HepG2 (cell line): ENCODE measurements around the gene ECE2. TPM values are rescaled to one million over a fixed set of nuclear protein-coding genes. Genes with fewer than 3 reads are reported as not detected.

Source experiments
- CREM ChIP-seq, 2 experiments: sonication (generic) in 1 of 2; formaldehyde crosslinking in 1 of 2; IDR thresholded peaks; 2 replicates each; pipeline versions ENCODE4 v1.4.0 to v1.6.1; 2016 to 2020; ENCODE audit warnings: antibody characterized with exemption in 1 of 2, mild to moderate bottlenecking in 1 of 2, missing genetic modification reagents in 1 of 2
- ESRRA ChIP-seq: sonication (generic); formaldehyde crosslinking; IDR thresholded peaks from 2 replicates; pipeline ENCODE4 v1.5.1; 2020; ENCODE audit warnings: mild to moderate bottlenecking, low read depth, missing genetic modification reagents
- FOXP1 ChIP-seq, 2 experiments: fragments of 450-650 bp in 1 of 2; IDR thresholded peaks; 2 replicates each; pipeline ENCODE4 v1.6.1; 2017 to 2018; ENCODE audit warnings: antibody characterized with exemption in 1 of 2
- HNF4G ChIP-seq, 2 experiments: sonication (generic) in 1 of 2; formaldehyde crosslinking in 1 of 2; IDR thresholded peaks; 2 replicates each; pipeline versions ENCODE4 v1.4.0 to v1.6.1; 2011 to 2020; ENCODE audit warnings: borderline replicate concordance in 2 of 2, low read depth in 2 of 2, mild to moderate bottlenecking in 2 of 2, low read length in 1 of 2, missing genetic modification reagents in 1 of 2, moderate library complexity in 1 of 2
- HOXA3 ChIP-seq: sonication (generic); formaldehyde crosslinking; IDR thresholded peaks from 2 replicates; pipeline ENCODE4 v1.5.0; 2020; ENCODE audit warnings: missing genetic modification reagents
- NAIF1 ChIP-seq: sonication (generic); formaldehyde crosslinking; IDR thresholded peaks from 2 replicates; pipeline ENCODE4 v1.5.0; 2020; ENCODE audit warnings: mild to moderate bottlenecking, missing genetic modification reagents, borderline replicate concordance
- NONO ChIP-seq, 2 experiments: fragments of 450-650 bp in 1 of 2; sonication (generic) in 1 of 2; formaldehyde crosslinking in 1 of 2; IDR thresholded peaks in 1 of 2; conservative IDR thresholded peaks in 1 of 2; 2 replicates each; pipeline versions ENCODE4 v1.6.1 to v1.8.0; 2017 to 2022; ENCODE audit warnings: mild to moderate bottlenecking in 1 of 2, missing genetic modification reagents in 1 of 2, moderate library complexity in 1 of 2
- SP5 ChIP-seq: IDR thresholded peaks from 2 replicates; pipeline ENCODE4 v1.6.1; 2016; ENCODE audit warnings: low read depth, borderline replicate concordance
- THAP11 ChIP-seq: IDR thresholded peaks from 2 replicates; pipeline ENCODE4 v1.6.1; 2016; ENCODE audit warnings: missing biosample characterization, missing genetic modification reagents
- ZFP36 ChIP-seq: fragments of 150-350 bp; IDR thresholded peaks from 2 replicates; pipeline ENCODE4 v1.6.1; 2018; ENCODE audit warnings: borderline replicate concordance, low read length, low read depth; ENCODE audit not compliant: partially characterized antibody
- ZFP82 ChIP-seq: sonication (generic); formaldehyde crosslinking; IDR thresholded peaks from 2 replicates; pipeline ENCODE4 v1.5.1; 2020; ENCODE audit warnings: mild to moderate bottlenecking, missing genetic modification reagents, borderline replicate concordance
- ZNF317 ChIP-seq: sonication (generic); formaldehyde crosslinking; IDR thresholded peaks from 2 replicates; pipeline ENCODE4 v1.5.0; 2020; ENCODE audit warnings: mild to moderate bottlenecking, missing genetic modification reagents
- ZNF816 ChIP-seq: sonication (generic); formaldehyde crosslinking; IDR thresholded peaks from 2 replicates; pipeline ENCODE4 v1.8.0; 2022; ENCODE audit warnings: missing genetic modification reagents, mild to moderate bottlenecking, borderline replicate concordance
- polyA plus RNA-seq, 8 experiments: library from polyadenylated mRNA; depleted of rRNA in 3 of 8; stranded (reverse) in 7 of 8; unstranded in 1 of 8; fragments of >200 nt; fragmentation: Illumina TruSeq in 4 of 8; extraction: Trizol in 4 of 8; gene quantifications; 2 replicates each; pipeline versions ENCODE4 v1.2.1 to v1.2.3, GENCODE V29; 2011 to 2016; ENCODE audit warnings: low read depth in 4 of 8, missing spikeins in 1 of 8, mixed read lengths in 1 of 8; ENCODE audit not compliant: insufficient read depth in 1 of 8
- total RNA-seq, 5 experiments: library from RNA; depleted of rRNA; stranded (reverse); fragments of >200 nt; fragmentation: Illumina TruSeq; extraction: Trizol; gene quantifications; 2 replicates each; pipeline ENCODE4 v1.2.3, GENCODE V29; 2016; ENCODE audit warnings: low read depth in 1 of 5
- TF ChIP-seq, protein P1 (sequence below): sonication (generic); formaldehyde crosslinking; IDR thresholded peaks from 2 replicates; pipeline ENCODE4 v1.4.0; 2020; ENCODE audit warnings: missing genetic modification reagents
- TF ChIP-seq, protein P2 (sequence below): sonication (generic); formaldehyde crosslinking; IDR thresholded peaks from 2 replicates; pipeline ENCODE4 v1.4.0; 2020; ENCODE audit warnings: missing genetic modification reagents, mild to moderate bottlenecking, borderline replicate concordance
- TF ChIP-seq, protein P3 (sequence below): sonication (generic); formaldehyde crosslinking; IDR thresholded peaks from 2 replicates; pipeline ENCODE4 v1.4.0; 2020; ENCODE audit warnings: missing genetic modification reagents, mild to moderate bottlenecking, borderline replicate concordance
- TF ChIP-seq, protein P4 (sequence below): IDR thresholded peaks from 2 replicates; pipeline ENCODE4 v1.6.1; 2016; ENCODE audit warnings: missing compliant biosample characterization, missing genetic modification reagents, borderline replicate concordance

The ECE2 gene
- total and polyA plus RNA-seq, 2 of the 13 experiments (the other 11 are each of a cell fraction or from before 2014, with no cell fraction given), result not detected

DNA sequence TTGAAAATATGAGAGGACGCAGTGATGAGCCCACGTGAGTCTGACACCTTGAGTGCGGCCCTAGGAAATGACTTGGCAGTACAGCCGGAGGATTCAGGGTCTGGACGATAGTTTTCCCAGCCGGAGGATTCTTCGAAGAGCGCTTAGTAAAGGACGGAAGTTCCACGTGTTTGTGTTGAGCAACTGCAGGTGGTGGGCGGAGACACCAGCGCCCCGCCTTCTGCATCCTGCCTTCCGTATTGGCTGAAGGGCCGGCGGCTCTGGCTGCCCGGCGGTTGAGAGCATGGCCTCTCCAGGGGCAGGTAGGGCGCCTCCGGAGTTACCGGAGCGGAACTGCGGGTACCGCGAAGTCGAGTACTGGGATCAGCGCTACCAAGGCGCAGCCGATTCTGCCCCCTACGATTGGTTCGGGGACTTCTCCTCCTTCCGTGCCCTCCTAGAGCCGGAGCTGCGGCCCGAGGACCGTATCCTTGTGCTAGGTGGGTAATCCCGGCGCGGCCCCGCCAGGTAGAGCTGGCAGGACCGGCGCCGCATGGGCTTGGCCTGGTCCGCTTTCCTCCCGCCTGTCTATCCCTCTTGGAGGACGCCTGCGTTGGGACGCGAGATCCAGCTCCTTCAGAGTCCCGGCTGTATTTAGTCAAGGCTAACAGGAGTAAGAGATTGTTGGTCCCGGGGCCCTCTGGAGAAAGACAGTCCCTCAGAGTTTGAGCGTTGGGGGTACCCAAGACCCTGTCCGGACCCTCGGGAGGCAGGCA is 26.2 kb upstream of the ECE2 start, which contains the start of gene EEF1AKMT4 (continued):
- TF ChIP-seq THAP11 (CRISPR knock-in tag) (peak; percentile 88), HNF4G (IDR thresholded peaks at IDR 0.05; ENCODE audit: borderline replicate concordance, low read depth, low read length) (peak; percentile 19; the same call in 1 of the 2 replicates), HNF4G (CRISPR knock-in tag; IDR thresholded peaks at IDR 0.05; ENCODE audit: borderline replicate concordance, low read depth) (no peak), ZFP36 (no peak), ZFP82 (no peak), CREM (IDR thresholded peaks at IDR 0.05) (0 out of 2 replicates have a peak, but pooled peaks have one; percentile 31), CREM (CRISPR knock-in tag; IDR thresholded peaks at IDR 0.05) (no peak), SP5 (CRISPR knock-in tag) (peak; percentile 87), ZNF317 (CRISPR knock-in tag) (peak; percentile 53; the same call in 1 of the 2 replicates), FOXP1 (IDR thresholded peaks at IDR 0.05) (no peak), FOXP1 (CRISPR knock-in tag; IDR thresholded peaks at IDR 0.05) (no peak), ZNF816 (CRISPR knock-in tag) (peak; percentile 37; the same call in 1 of the 2 replicates), NONO (IDR thresholded peaks at IDR 0.05) (no peak), NONO (CRISPR knock-in tag; conservative IDR thresholded peaks at IDR 0.05) (no peak), ESRRA (CRISPR knock-in tag) (no peak), HOXA3 (CRISPR knock-in tag) (peak; percentile 86), NAIF1 (CRISPR knock-in tag) (no peak)
- TF ChIP-seq, protein P1, sequence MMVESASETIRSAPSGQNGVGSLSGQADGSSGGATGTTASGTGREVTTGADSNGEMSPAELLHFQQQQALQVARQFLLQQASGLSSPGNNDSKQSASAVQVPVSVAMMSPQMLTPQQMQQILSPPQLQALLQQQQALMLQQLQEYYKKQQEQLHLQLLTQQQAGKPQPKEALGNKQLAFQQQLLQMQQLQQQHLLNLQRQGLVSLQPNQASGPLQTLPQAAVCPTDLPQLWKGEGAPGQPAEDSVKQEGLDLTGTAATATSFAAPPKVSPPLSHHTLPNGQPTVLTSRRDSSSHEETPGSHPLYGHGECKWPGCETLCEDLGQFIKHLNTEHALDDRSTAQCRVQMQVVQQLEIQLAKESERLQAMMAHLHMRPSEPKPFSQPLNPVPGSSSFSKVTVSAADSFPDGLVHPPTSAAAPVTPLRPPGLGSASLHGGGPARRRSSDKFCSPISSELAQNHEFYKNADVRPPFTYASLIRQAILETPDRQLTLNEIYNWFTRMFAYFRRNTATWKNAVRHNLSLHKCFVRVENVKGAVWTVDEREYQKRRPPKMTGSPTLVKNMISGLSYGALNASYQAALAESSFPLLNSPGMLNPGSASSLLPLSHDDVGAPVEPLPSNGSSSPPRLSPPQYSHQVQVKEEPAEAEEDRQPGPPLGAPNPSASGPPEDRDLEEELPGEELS (CRISPR knock-in tag), result no peak; the same call in 1 of the 2 replicates
- TF ChIP-seq, protein P2, sequence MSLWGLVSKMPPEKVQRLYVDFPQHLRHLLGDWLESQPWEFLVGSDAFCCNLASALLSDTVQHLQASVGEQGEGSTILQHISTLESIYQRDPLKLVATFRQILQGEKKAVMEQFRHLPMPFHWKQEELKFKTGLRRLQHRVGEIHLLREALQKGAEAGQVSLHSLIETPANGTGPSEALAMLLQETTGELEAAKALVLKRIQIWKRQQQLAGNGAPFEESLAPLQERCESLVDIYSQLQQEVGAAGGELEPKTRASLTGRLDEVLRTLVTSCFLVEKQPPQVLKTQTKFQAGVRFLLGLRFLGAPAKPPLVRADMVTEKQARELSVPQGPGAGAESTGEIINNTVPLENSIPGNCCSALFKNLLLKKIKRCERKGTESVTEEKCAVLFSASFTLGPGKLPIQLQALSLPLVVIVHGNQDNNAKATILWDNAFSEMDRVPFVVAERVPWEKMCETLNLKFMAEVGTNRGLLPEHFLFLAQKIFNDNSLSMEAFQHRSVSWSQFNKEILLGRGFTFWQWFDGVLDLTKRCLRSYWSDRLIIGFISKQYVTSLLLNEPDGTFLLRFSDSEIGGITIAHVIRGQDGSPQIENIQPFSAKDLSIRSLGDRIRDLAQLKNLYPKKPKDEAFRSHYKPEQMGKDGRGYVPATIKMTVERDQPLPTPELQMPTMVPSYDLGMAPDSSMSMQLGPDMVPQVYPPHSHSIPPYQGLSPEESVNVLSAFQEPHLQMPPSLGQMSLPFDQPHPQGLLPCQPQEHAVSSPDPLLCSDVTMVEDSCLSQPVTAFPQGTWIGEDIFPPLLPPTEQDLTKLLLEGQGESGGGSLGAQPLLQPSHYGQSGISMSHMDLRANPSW (CRISPR knock-in tag), result 0 out of 2 replicates have a peak, but pooled peaks have one; percentile 55
- TF ChIP-seq, protein P3, sequence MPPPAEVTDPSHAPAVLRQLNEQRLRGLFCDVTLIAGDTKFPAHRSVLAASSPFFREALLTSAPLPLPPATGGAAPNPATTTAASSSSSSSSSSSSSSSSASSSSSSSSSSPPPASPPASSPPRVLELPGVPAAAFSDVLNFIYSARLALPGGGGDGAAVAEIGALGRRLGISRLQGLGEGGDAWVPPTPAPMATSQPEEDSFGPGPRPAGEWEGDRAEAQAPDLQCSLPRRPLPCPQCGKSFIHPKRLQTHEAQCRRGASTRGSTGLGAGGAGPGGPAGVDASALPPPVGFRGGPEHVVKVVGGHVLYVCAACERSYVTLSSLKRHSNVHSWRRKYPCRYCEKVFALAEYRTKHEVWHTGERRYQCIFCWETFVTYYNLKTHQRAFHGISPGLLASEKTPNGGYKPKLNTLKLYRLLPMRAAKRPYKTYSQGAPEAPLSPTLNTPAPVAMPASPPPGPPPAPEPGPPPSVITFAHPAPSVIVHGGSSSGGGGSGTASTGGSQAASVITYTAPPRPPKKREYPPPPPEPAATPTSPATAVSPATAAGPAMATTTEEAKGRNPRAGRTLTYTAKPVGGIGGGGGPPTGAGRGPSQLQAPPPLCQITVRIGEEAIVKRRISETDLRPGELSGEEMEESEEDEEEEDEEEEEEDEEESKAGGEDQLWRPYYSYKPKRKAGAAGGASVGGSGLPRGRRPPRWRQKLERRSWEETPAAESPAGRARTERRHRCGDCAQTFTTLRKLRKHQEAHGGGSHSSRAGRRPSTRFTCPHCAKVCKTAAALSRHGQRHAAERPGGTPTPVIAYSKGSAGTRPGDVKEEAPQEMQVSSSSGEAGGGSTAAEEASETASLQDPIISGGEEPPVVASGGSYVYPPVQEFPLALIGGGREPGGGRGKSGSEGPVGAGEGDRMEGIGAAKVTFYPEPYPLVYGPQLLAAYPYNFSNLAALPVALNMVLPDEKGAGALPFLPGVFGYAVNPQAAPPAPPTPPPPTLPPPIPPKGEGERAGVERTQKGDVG (CRISPR knock-in tag), result no peak
- TF ChIP-seq, protein P4, sequence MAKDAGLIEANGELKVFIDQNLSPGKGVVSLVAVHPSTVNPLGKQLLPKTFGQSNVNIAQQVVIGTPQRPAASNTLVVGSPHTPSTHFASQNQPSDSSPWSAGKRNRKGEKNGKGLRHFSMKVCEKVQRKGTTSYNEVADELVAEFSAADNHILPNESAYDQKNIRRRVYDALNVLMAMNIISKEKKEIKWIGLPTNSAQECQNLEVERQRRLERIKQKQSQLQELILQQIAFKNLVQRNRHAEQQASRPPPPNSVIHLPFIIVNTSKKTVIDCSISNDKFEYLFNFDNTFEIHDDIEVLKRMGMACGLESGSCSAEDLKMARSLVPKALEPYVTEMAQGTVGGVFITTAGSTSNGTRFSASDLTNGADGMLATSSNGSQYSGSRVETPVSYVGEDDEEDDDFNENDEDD (CRISPR knock-in tag), result peak; percentile 80; the same call in 1 of the 2 replicates
